ENCODE results near the gene CIRBP. TPM values are rescaled to one million over a fixed set of nuclear protein-coding genes. Genes with fewer than 3 reads are reported as not detected.
A peak's percentile ranks its signal among the peaks of the same experiment; 100 is the strongest.

CIRBP gene
- total RNA-seq, 1 experiment from 2014 or later = 66.6 TPM

- TF ChIP-seq REST (IDR thresholded peaks at IDR 0.05; ENCODE audit: insufficient read depth in 1 of 2, low read depth in 2 of 2, low read length in 1 of 2) (peak in 1 of 2 experiments; percentile 49; a peak in 1 of 4 replicates), POLR2AphosphoS5 (IDR thresholded peaks at IDR 0.05; ENCODE audit: low read depth, low read length) (no peak), TCF7L2 (IDR thresholded peaks at IDR 0.05; ENCODE audit: low read depth, low read length) (no peak), SIN3A (IDR thresholded peaks at IDR 0.05; ENCODE audit: borderline replicate concordance, insufficient read depth, low read depth, low read length) (peak; percentile 58; the same call in 1 of the 2 replicates), CTCF (IDR thresholded peaks at IDR 0.05) (no peak)
- Histone ChIP-seq H3K27me3 (ENCODE audit: control insufficient read depth, insufficient read depth, low read length) (no peaks in the 10 kb centered on the region), H3K9me3 (ENCODE audit: control insufficient read depth, insufficient read depth, low read depth, low read length) (no peaks in the 10 kb centered on the region), H3K4me3 (ENCODE audit: low read depth in 2 of 2, low read length in 2 of 2) (peak within 1 kb of the TSS; percentile 67 to 70), H3K4me1 (ENCODE audit: control insufficient read depth, insufficient read depth, low read length) (peaks cover 42% of the 10 kb centered on the region), H3K36me3 (ENCODE audit: control insufficient read depth, insufficient read depth, low read length) (no peaks in the 10 kb centered on the region; the same call in 1 of the 2 replicates), H3K27ac (ENCODE audit: low read length) (peak within 1 kb of the TSS; percentile 80)
- CTCF ChIA-PET = interaction anchor here (1.0 kb wide), 1 partner anchor 178 kb away, joined by 4 read pairs; no protein-coding TSS in a partner anchor
- in situ Hi-C loops (cut with HindIII; ENCODE audit: low pct_unique_long_range_greater_than_20kb, low sequenced_read_pairs) (no loop called here), intact Hi-C loops (cut with micrococcal nuclease; ENCODE audit: unreplicated experiment) (no loop called here)
- POLR2A ChIA-PET = no interaction called here
- peak; percentile 74 for ATAC-seq
- DNase-seq (ENCODE audit: low read depth, low spot score) = no peak
- BruUV-seq (replicated peaks) = no TSS peak
Observed at GRCh38 chr19:1241417-1242095, 27.6 kb upstream of the CIRBP start, which contains the start of gene ATP5F1D. Gene ATP5F1D, plus strand, starts transcription at chr19:1241751. Its CDS starts 100 bp downstream, at chr19:1241851.

GRCh38 chr19:1243768-1244692 is 25.1 kb upstream of the CIRBP start:
- Histone ChIP-seq H3K36me3 (ENCODE audit: control insufficient read depth, insufficient read depth, low read length) (no peaks in the 10 kb centered on the region; the same call in 1 of the 2 replicates), H3K27ac (ENCODE audit: low read length) (peak overlapping the region; percentile 80), H3K4me3 (ENCODE audit: low read depth in 2 of 2, low read length in 2 of 2) (peak overlapping the region; percentile 12 to 70; a peak in 3 of 4 replicates), H3K9me3 (ENCODE audit: control insufficient read depth, insufficient read depth, low read depth, low read length) (no peaks in the 10 kb centered on the region), H3K4me1 (ENCODE audit: control insufficient read depth, insufficient read depth, low read length) (peaks cover 34% of the 10 kb centered on the region), H3K27me3 (ENCODE audit: control insufficient read depth, insufficient read depth, low read length) (no peaks in the 10 kb centered on the region)
- no TSS peak for BruUV-seq (replicated peaks)
- POLR2A ChIA-PET = interaction anchor here (0.6 to 1.0 kb wide), 3 partner anchors 22 to 29 kb away, joined by 4 to 10 read pairs (median 5); partner anchors contain the start of gene CIRBP
- in situ Hi-C loops (cut with HindIII; ENCODE audit: low pct_unique_long_range_greater_than_20kb, low sequenced_read_pairs) = no loop called here
- peak; percentile 94 for TF ChIP-seq CTCF (IDR thresholded peaks at IDR 0.05)
- no peak for TF ChIP-seq SIN3A (IDR thresholded peaks at IDR 0.05; ENCODE audit: borderline replicate concordance, insufficient read depth, low read depth, low read length)
- intact Hi-C loops (cut with micrococcal nuclease; ENCODE audit: unreplicated experiment) = no loop called here
- peak; percentile 31 for ATAC-seq
- CTCF ChIA-PET = interaction anchor here (0.6 to 2.5 kb wide), 9 partner anchors 9 to 189 kb away, joined by 3 to 46 read pairs (median 4); partner anchors contain the start of gene CIRBP
- no peak for DNase-seq (ENCODE audit: low read depth, low spot score)

Data from Panc1 (cell line).